ENCODE measurements around the gene SEMA5B.

GRCh38 chr3:122960652-122961051 lies 66.9 kb downstream of the SEMA5B start:
- no peak for TF ChIP-seq POLR2A (IDR thresholded peaks at IDR 0.05; ENCODE audit: low read depth, low read length)
- TF ChIP-seq, protein P1, sequence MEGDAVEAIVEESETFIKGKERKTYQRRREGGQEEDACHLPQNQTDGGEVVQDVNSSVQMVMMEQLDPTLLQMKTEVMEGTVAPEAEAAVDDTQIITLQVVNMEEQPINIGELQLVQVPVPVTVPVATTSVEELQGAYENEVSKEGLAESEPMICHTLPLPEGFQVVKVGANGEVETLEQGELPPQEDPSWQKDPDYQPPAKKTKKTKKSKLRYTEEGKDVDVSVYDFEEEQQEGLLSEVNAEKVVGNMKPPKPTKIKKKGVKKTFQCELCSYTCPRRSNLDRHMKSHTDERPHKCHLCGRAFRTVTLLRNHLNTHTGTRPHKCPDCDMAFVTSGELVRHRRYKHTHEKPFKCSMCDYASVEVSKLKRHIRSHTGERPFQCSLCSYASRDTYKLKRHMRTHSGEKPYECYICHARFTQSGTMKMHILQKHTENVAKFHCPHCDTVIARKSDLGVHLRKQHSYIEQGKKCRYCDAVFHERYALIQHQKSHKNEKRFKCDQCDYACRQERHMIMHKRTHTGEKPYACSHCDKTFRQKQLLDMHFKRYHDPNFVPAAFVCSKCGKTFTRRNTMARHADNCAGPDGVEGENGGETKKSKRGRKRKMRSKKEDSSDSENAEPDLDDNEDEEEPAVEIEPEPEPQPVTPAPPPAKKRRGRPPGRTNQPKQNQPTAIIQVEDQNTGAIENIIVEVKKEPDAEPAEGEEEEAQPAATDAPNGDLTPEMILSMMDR (IDR thresholded peaks at IDR 0.05; ENCODE audit: extremely low read depth in 1 of 2, insufficient read depth in 1 of 2, low read depth in 1 of 2, low read length in 2 of 2) = no peak
- TF ChIP-seq GATA2 (IDR thresholded peaks at IDR 0.05; ENCODE audit: insufficient read depth, insufficient read length, low read depth, low read length) = no peak
- TF ChIP-seq POLR2AphosphoS5 (IDR thresholded peaks at IDR 0.05; ENCODE audit: insufficient read depth, low read depth, low read length) = no peak
- TF ChIP-seq MYC (IDR thresholded peaks at IDR 0.05; ENCODE audit: low read depth, low read length) = no peak
- no peak for TF ChIP-seq EZH2 (IDR thresholded peaks at IDR 0.05; ENCODE audit: borderline replicate concordance, low read depth, low read length, severe bottlenecking)

All from endothelial cell of umbilical vein (primary cell).